ENCODE results near the gene XPA.

Gene XPA

DNA sequence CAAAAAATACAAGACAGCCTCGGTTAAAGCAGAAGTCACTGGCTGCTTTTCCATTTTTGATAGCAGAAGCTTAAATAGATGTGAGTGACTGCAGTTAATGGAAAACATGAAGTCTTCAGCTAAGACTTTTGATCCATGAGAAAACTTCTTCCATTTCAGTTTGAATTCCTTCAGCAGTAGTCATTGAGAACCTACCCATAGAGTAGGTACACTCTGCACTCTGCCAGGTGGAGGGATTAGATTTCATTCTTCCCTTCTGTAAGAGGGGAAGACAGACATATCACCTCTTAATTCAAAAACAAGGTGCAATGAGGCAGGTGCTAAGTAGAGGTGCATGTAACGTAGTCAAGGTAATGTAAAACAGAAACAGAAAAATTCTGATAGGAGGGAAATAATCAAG, 26.7 kb upstream of the XPA start:
- H3F3A ChIP-seq (ENCODE audit: insufficient read depth, low read length) = no peaks in the 10 kb centered on the region
- no peaks in the 10 kb centered on the region for H3K9me3 ChIP-seq (replicated peaks; ENCODE audit: insufficient read depth, low read length)
- H3K27me3 ChIP-seq (replicated peaks; ENCODE audit: insufficient read depth, low read length) = no peaks in the 10 kb centered on the region

DNA sequence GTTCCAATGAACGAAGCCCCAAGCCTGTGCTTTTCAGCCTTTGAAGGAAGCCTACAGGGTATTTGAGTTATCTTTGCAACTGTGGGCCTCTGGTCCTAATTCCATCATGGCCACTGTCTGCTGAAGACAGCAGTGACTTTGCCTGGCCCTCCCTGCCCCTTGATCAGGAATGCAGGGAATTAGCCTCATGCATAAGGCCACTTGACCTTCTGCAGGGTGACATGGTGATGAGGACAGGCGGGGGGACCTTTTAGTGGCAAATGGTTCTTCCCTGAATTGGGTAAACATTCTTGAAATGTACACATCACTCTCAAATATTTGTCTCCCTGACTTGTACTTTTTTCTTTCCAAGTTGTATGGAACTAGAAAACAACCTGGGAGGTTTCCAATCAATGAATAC, 25.2 kb upstream of the XPA start:
- no peaks in the 10 kb centered on the region for H3K27me3 ChIP-seq (replicated peaks; ENCODE audit: insufficient read depth, low read length)
- no peaks in the 10 kb centered on the region for H3K36me3 ChIP-seq (replicated peaks; ENCODE audit: insufficient read depth, low read length)
- no peak overlapping the region for H3K27ac ChIP-seq (ENCODE audit: low read length)
- peaks cover 20% of the 10 kb centered on the region for H3K4me1 ChIP-seq (ENCODE audit: low read length)
- H3K9ac ChIP-seq (ENCODE audit: low read length) = no peak overlapping the region
- H3K4me3 ChIP-seq (ENCODE audit: low read length) = no peak overlapping the region
- peaks cover 10% of the 10 kb centered on the region for H3F3A ChIP-seq (ENCODE audit: insufficient read depth, low read length)
- no peak overlapping the region for H3K4me2 ChIP-seq (ENCODE audit: low read depth, low read length)
- H2AFZ ChIP-seq (ENCODE audit: low read length) = no peak overlapping the region
- H4K20me1 ChIP-seq (ENCODE audit: insufficient read depth, low read length) = no peaks in the 10 kb centered on the region
- no peaks in the 10 kb centered on the region for H3K9me3 ChIP-seq (replicated peaks; ENCODE audit: insufficient read depth, low read length)
- no peak for DNase-seq
- H3K9me2 ChIP-seq (replicated peaks; ENCODE audit: insufficient read depth, low read length) = no peaks in the 10 kb centered on the region
- TF ChIP-seq, protein P1, sequence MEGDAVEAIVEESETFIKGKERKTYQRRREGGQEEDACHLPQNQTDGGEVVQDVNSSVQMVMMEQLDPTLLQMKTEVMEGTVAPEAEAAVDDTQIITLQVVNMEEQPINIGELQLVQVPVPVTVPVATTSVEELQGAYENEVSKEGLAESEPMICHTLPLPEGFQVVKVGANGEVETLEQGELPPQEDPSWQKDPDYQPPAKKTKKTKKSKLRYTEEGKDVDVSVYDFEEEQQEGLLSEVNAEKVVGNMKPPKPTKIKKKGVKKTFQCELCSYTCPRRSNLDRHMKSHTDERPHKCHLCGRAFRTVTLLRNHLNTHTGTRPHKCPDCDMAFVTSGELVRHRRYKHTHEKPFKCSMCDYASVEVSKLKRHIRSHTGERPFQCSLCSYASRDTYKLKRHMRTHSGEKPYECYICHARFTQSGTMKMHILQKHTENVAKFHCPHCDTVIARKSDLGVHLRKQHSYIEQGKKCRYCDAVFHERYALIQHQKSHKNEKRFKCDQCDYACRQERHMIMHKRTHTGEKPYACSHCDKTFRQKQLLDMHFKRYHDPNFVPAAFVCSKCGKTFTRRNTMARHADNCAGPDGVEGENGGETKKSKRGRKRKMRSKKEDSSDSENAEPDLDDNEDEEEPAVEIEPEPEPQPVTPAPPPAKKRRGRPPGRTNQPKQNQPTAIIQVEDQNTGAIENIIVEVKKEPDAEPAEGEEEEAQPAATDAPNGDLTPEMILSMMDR (IDR thresholded peaks at IDR 0.05; ENCODE audit: low read length) = no peak
- TF ChIP-seq EZH2 (optimal IDR thresholded peaks at IDR 0.05; ENCODE audit: low read depth, low read length) (no peak), EZH2phosphoT487 (IDR thresholded peaks at IDR 0.05; ENCODE audit: low read length) (no peak)
- H3K79me2 ChIP-seq (ENCODE audit: low read length) = no peaks in the 10 kb centered on the region

More for the DNA sequence above, 26.7 kb upstream of the XPA start:
- Histone ChIP-seq H3K4me3 (ENCODE audit: low read length) (no peak overlapping the region), H3K4me1 (ENCODE audit: low read length) (peaks cover 15% of the 10 kb centered on the region), H4K20me1 (ENCODE audit: insufficient read depth, low read length) (no peaks in the 10 kb centered on the region), H3K4me2 (ENCODE audit: low read depth, low read length) (no peak overlapping the region), H2AFZ (ENCODE audit: low read length) (no peak overlapping the region), H3K79me2 (ENCODE audit: low read length) (no peaks in the 10 kb centered on the region), H3K9ac (ENCODE audit: low read length) (no peak overlapping the region), H3K36me3 (replicated peaks; ENCODE audit: insufficient read depth, low read length) (no peaks in the 10 kb centered on the region), H3K27ac (ENCODE audit: low read length) (no peak overlapping the region), H3K9me2 (replicated peaks; ENCODE audit: insufficient read depth, low read length) (no peaks in the 10 kb centered on the region)
- TF ChIP-seq, protein P1 (IDR thresholded peaks at IDR 0.05; ENCODE audit: low read length) = no peak
- TF ChIP-seq EZH2phosphoT487 (IDR thresholded peaks at IDR 0.05; ENCODE audit: low read length) (no peak), EZH2 (optimal IDR thresholded peaks at IDR 0.05; ENCODE audit: low read depth, low read length) (no peak)
- no peak for DNase-seq

DNA sequence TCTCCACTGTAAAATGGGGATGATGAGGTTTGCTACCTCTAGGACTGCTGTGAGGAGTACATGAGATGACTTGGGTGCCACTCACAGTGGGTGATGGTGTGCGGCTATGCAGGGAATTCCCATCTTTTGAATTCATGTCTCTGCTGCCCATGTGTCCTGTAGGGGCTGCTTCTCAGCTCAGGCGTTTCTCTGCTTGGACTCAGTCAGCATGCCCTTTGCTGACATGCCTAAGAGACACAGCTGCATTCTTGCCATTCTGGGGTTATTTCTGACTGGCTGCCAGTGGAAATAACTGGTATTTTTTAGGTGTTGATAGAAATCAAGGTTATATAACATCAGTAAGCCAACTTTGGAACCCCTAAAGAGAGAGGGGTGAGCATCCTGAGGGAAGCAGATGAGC, 24.3 kb upstream of the XPA start:
- Histone ChIP-seq H3K36me3 (replicated peaks; ENCODE audit: insufficient read depth, low read length) (no peaks in the 10 kb centered on the region), H3K27me3 (replicated peaks; ENCODE audit: insufficient read depth, low read length) (no peaks in the 10 kb centered on the region), H3K4me1 (ENCODE audit: low read length) (peaks cover 25% of the 10 kb centered on the region), H3F3A (ENCODE audit: insufficient read depth, low read length) (peaks cover 14% of the 10 kb centered on the region), H3K9ac (ENCODE audit: low read length) (no peak overlapping the region), H3K4me2 (ENCODE audit: low read depth, low read length) (no peak overlapping the region), H3K4me3 (ENCODE audit: low read length) (no peak overlapping the region), H4K20me1 (ENCODE audit: insufficient read depth, low read length) (no peaks in the 10 kb centered on the region), H3K27ac (ENCODE audit: low read length) (no peak overlapping the region), H3K79me2 (ENCODE audit: low read length) (no peaks in the 10 kb centered on the region), H3K9me2 (replicated peaks; ENCODE audit: insufficient read depth, low read length) (no peaks in the 10 kb centered on the region), H3K9me3 (replicated peaks; ENCODE audit: insufficient read depth, low read length) (no peaks in the 10 kb centered on the region), H2AFZ (ENCODE audit: low read length) (no peak overlapping the region)
- no peak for DNase-seq
- TF ChIP-seq EZH2 (optimal IDR thresholded peaks at IDR 0.05; ENCODE audit: low read depth, low read length) = no peak
- TF ChIP-seq, protein P1 (IDR thresholded peaks at IDR 0.05; ENCODE audit: low read length) = no peak
- TF ChIP-seq EZH2phosphoT487 (IDR thresholded peaks at IDR 0.05; ENCODE audit: low read length) = no peak
